GM12892 (cell line): Measurements from ENCODE around the gene PLOD2.

ENCODE experiments used
- POLR2A ChIP-seq: IDR thresholded peaks from 2 replicates; pipeline ENCODE4 v1.6.1; 2011; ENCODE audit warnings: low read depth, low read length, control low read depth
- POLR2AphosphoS5 ChIP-seq: IDR thresholded peaks from 2 replicates; pipeline ENCODE4 v1.6.1; 2011; ENCODE audit warnings: low read depth, low read length, control low read depth

- TF ChIP-seq POLR2A (no peak), POLR2AphosphoS5 (no peak)
Measured at GRCh38 chr3:146166826-146167225, 5.8 kb upstream of the PLOD2 start.
